GM18502 (cell line): Measurements from ENCODE around the gene IMMP1L.

Source experiments
- ATAC-seq: cut with Tn5 transposase; IDR thresholded peaks from one replicate; pipeline ENCODE4 v1.9.1; 2021; ENCODE audit warnings: mild to moderate bottlenecking; ENCODE audit not compliant: unreplicated experiment, poor library complexity

IMMP1L gene

DNA sequence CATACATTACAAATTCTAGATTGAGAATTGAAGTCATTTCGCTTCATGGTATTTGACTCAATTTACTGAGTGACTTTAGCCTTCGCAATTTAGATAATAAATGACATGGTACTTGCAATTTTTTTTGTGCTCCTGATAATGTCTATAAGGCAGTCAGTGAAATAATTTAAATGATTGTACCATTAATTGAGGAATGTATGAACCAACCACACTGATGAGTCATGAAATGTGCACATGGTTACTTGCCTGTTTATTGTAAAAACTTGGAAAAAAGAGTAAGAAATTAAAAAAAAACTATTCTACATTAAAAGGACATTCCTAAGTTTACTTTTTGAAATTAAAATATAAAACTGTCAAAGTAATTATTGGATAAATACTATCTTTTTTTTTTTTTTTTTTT, 96.5 kb downstream of the IMMP1L start:
- no peak for ATAC-seq

DNA sequence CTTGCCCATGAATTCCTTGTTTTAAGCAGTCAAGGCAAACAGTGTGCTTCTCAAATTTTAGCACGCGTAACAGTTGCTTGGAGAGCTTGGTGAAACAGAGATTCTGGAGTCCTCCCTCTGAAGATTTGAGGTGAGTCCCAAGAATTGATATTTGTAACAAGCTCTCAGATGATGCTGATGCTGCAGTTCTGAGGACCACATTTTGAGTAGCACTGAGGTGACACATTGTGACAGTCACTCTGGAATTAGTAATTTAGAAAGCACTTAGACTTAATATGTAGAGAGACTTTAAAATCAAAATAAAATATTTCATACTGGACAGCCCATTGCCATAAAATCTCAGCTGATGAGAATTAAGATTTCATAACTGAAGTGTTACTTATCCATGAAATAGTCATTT, 101.2 kb downstream of the IMMP1L start:
- ATAC-seq: no peak

DNA sequence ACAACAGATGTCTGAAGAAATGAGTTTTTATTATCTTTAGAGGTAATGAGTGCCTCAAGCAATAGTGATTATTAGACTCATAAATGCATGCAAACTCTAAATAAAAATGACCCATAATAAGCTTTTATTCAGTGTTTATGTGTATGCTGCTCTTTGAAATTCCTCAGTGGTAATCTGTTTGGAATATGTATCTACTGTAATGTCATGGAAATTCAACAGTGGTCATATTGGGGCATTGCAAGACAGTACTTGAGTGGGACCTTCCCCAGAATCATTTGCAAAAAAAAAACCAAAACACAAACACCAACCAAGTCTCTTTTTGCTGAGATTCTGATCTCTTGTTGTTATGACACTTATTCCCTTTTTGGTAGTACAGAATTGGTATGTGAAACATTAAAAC, 104.8 kb downstream of the IMMP1L start:
- ATAC-seq: no peak

DNA sequence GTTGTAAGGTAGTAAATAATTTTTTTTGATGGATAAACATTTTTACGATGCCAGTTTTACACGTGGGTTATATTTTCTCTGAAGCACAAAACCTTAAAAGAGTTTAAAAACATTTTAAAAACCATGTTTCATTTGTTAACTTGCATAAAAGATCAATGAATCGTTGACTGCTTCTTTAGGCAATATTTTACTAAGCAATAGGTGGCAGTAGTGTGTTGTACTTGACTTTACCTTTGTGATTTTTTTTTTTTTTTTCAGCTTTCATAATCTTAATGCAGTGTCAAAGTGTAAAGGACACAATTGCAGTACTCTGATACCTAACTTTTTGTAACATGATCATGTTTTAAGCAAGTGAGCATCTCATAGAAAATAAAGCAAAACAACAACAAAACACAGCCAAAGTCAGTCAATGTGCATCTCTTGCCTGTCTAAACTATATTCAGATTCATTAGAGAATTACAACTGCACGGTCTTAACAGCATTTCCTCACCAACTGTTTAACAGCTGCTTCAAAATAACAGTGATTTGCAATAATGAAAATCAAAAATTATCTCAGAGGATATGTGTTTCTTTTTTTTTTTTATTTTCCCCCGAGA, 112.1 kb downstream of the IMMP1L start:
- peak; percentile 58 for ATAC-seq

DNA sequence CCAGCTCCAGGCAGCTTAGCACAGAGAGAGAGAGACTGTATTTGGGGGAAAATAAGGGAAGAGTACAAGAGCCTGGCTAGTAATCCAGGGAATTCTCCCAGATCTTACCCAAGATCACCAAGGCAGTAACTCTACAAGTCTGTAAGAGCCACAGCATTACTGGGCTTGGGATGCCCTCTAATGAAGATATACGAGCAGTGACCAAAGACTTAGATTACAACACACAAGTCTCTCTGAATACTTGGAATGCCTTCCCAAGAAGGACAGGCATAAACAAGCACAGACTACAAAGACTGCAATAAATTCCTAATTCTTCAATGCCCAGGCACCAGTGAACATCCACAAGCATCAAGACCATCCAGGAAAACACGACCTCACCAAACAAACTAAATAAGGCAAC, 122.0 kb downstream of the IMMP1L start:
- ATAC-seq: no peak

DNA sequence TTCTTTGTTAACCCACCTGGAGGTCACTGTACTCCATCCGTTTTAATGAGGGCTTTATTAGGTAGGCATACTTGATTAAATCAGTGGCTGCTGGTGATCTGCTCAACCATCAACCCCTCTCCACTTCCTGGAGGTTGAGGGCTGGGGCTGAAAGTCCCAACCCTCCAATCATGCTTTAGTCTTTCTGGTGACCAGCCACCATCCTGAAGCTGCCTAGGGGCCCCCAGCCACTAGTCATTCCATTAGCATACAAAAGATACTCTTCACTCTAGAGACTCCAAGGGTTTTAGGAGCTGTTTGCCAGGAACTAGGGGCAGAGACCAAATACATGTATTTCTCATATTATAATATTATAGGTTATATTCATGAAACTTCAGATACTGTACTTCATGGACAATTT, 126.3 kb downstream of the IMMP1L start:
- no peak for ATAC-seq
